HepG2 (cell line): ENCODE data around the gene PLCXD3. TPM values are rescaled to one million over a fixed set of nuclear protein-coding genes. Genes with fewer than 3 reads are reported as not detected.

Experiments used
- ATAC-seq: fragments of 200-7000 bp; cut with Tn5 transposase; 3 replicates; pipeline ENCODE4 v1.9.1; 2020; ENCODE audit warnings: mild to moderate bottlenecking, moderate library complexity
- BruUV-seq: library from RNA; stranded (reverse); fragments of 400-500 nt; replicated peaks from 2 replicates; lab custom pipeline; 2021; lab: Mats Ljungman, UMichigan
- CTCF ChIA-PET: fragments of 300-600 bp; formaldehyde crosslinking; extraction: SDS; loops from one replicate; lab custom pipeline; 2021; ENCODE audit warnings: low total read pairs, inconsistent platforms, low intra/inter-chr PET ratio; lab: Yijun Ruan, JAX
- POLR2A ChIA-PET: fragments of 350-600 bp; sonication (Branson Sonifier 250); formaldehyde crosslinking; loops from one replicate; lab custom pipeline; 2020; ENCODE audit warnings: antibody characterized with exemption, inconsistent platforms; lab: Yijun Ruan, JAX
- DNase-seq: peaks from one replicate; pipeline ENCODE4 v3.0.0-alpha.2; 2015; ENCODE audit warnings: low spot score
- FAIRE-seq: peaks from 3 replicates; lab custom pipeline; 2011; peaks lifted over from hg19 to GRCh38; lab: Jason Lieb, UNC
- H2AFZ ChIP-seq: one replicate; pipeline ENCODE4 v1.6.1; 2011; ENCODE audit warnings: low read length, inconsistent platforms
- H3K27ac ChIP-seq: fragments of 300-600 bp; 3 replicates; pipeline ENCODE4 v1.8.0; 2011; ENCODE audit warnings: mixed run types, mild to moderate bottlenecking, mixed read lengths, low read length, inconsistent platforms; ENCODE audit not compliant: insufficient read depth; ENCODE audit errors: extremely low read length
- H3K27me3 ChIP-seq, 2 experiments: fragments of 200-600 bp in 1 of 2; 2 replicates in 1 of 2; 3 replicates in 1 of 2; pipeline versions ENCODE4 v1.6.0 to v1.8.0; 2011; ENCODE audit warnings: low read length in 2 of 2, mild to moderate bottlenecking in 2 of 2, moderate library complexity in 2 of 2, inconsistent platforms in 1 of 2; ENCODE audit not compliant: insufficient read depth in 2 of 2, control insufficient read depth in 1 of 2
- H3K36me3 ChIP-seq, 2 experiments: fragments of 200-600 bp in 1 of 2; replicated peaks in 1 of 2; 2 replicates in 1 of 2; 3 replicates in 1 of 2; pipeline versions ENCODE4 v1.5.1 to v1.8.0; 2011; ENCODE audit warnings: low read length in 2 of 2, inconsistent platforms in 1 of 2; ENCODE audit not compliant: insufficient read depth in 2 of 2, control insufficient read depth in 1 of 2
- H3K4me1 ChIP-seq: 2 replicates; pipeline ENCODE4 v1.5.1; 2012; ENCODE audit warnings: low read length, inconsistent platforms; ENCODE audit not compliant: insufficient read depth
- H3K4me2 ChIP-seq: 2 replicates; pipeline ENCODE4 v1.6.0; 2011; ENCODE audit warnings: low read depth, low read length, inconsistent platforms
- H3K4me3 ChIP-seq, 3 experiments: fragments of 200-600 bp in 1 of 3; sonication (generic), shearing (Covaris generic) in 1 of 3; replicated peaks in 1 of 3; 2 replicates each; pipeline ENCODE4 v1.5.1; 2011 to 2016; ENCODE audit warnings: low read length in 3 of 3, inconsistent platforms in 2 of 3, low read depth in 2 of 3, mild to moderate bottlenecking in 2 of 3, control low read depth in 1 of 3, mixed read lengths in 1 of 3; ENCODE audit not compliant: insufficient read depth in 1 of 3
- H3K79me2 ChIP-seq: one replicate; pipeline ENCODE4 v1.6.1; 2011; ENCODE audit warnings: low read length, inconsistent platforms; ENCODE audit not compliant: insufficient read depth
- H3K9ac ChIP-seq: 2 replicates; pipeline ENCODE4 v1.6.0; 2011; ENCODE audit warnings: mild to moderate bottlenecking, low read depth, low read length, inconsistent platforms; ENCODE audit not compliant: insufficient read depth
- H3K9me3 ChIP-seq: 2 replicates; pipeline ENCODE4 v1.5.1; 2012; ENCODE audit warnings: mild to moderate bottlenecking, low read length
- H4K20me1 ChIP-seq: 2 replicates; pipeline ENCODE4 v1.6.0; 2011; ENCODE audit warnings: inconsistent platforms, mild to moderate bottlenecking, low read length, moderate library complexity; ENCODE audit not compliant: insufficient read depth
- CHD2 ChIP-seq: IDR thresholded peaks from 2 replicates; pipeline ENCODE4 v1.6.1; 2011; ENCODE audit warnings: low read depth, low read length, improper control_type of control experiment
- CHD4 ChIP-seq: fragments of 200-600 bp; sonication (generic); IDR thresholded peaks from 2 replicates; pipeline ENCODE4 v1.7.0; 2017; ENCODE audit warnings: mild to moderate bottlenecking, low read length, borderline replicate concordance
- KDM5A ChIP-seq: fragments of 200-600 bp; sonication (generic); IDR thresholded peaks from 2 replicates; pipeline ENCODE4 v1.7.0; 2018; ENCODE audit warnings: antibody characterized with exemption, mild to moderate bottlenecking, low read length, borderline replicate concordance
- MEIS2 ChIP-seq: sonication (generic); formaldehyde crosslinking; IDR thresholded peaks from 2 replicates; pipeline ENCODE4 v1.9.0; 2021; ENCODE audit warnings: mild to moderate bottlenecking, missing genetic modification reagents
- NCOA2 ChIP-seq: sonication (generic); formaldehyde crosslinking; IDR thresholded peaks from 2 replicates; pipeline ENCODE4 v1.8.0; 2022; ENCODE audit warnings: inconsistent platforms
- TOPORS ChIP-seq: sonication (generic); formaldehyde crosslinking; IDR thresholded peaks from 2 replicates; pipeline ENCODE4 v1.8.0; 2023; ENCODE audit warnings: mild to moderate bottlenecking, missing genetic modification reagents
- ZFX ChIP-seq: sonication (generic); formaldehyde crosslinking; IDR thresholded peaks from 2 replicates; pipeline ENCODE4 v1.4.0; 2020; ENCODE audit warnings: mild to moderate bottlenecking, low read depth, missing genetic modification reagents, moderate library complexity
- ZNF124 ChIP-seq: sonication (generic); formaldehyde crosslinking; IDR thresholded peaks from 2 replicates; pipeline ENCODE4 v1.4.0; 2020; ENCODE audit warnings: missing genetic modification reagents
- ZNF547 ChIP-seq: sonication (generic); formaldehyde crosslinking; IDR thresholded peaks from 2 replicates; pipeline ENCODE4 v1.5.1; 2020; ENCODE audit warnings: mild to moderate bottlenecking, missing genetic modification reagents
- ZNF605 ChIP-seq: sonication (generic); formaldehyde crosslinking; IDR thresholded peaks from 2 replicates; pipeline ENCODE4 v1.8.0; 2022; ENCODE audit warnings: mild to moderate bottlenecking, missing genetic modification reagents
- ZNF709 ChIP-seq: sonication (generic); formaldehyde crosslinking; IDR thresholded peaks from 2 replicates; pipeline ENCODE4 v1.5.0; 2020; ENCODE audit warnings: mild to moderate bottlenecking, missing genetic modification reagents
- WGBS: methylation state at CpG from one replicate; pipeline ENCODE4 v1.1.6; 2017; ENCODE audit warnings: low lambda C conversion rate; 5-methylcytosine and 5-hydroxymethylcytosine counted together
- in situ Hi-C: cut with HindIII; loops from 2 replicates; pipeline ENCODE4 v1.10.0; 2017; ENCODE audit warnings: low pct_unique_long_range_greater_than_20kb; ENCODE audit not compliant: extremely low pct_ligation_motif_present
- intact Hi-C: fragments of 100-400 bp; cut with micrococcal nuclease; formaldehyde crosslinking; loops from one replicate; pipeline ENCODE4 v1.10.0; 2022; ENCODE audit not compliant: unreplicated experiment
- polyA plus RNA-seq, 8 experiments: library from polyadenylated mRNA; depleted of rRNA in 3 of 8; stranded (reverse) in 7 of 8; unstranded in 1 of 8; fragments of >200 nt; fragmentation: Illumina TruSeq in 4 of 8; extraction: Trizol in 4 of 8; gene quantifications; 2 replicates each; pipeline versions ENCODE4 v1.2.1 to v1.2.3, GENCODE V29; 2011 to 2016; ENCODE audit warnings: low read depth in 4 of 8, missing spikeins in 1 of 8, mixed read lengths in 1 of 8; ENCODE audit not compliant: insufficient read depth in 1 of 8
- total RNA-seq, 5 experiments: library from RNA; depleted of rRNA; stranded (reverse); fragments of >200 nt; fragmentation: Illumina TruSeq; extraction: Trizol; gene quantifications; 2 replicates each; pipeline ENCODE4 v1.2.3, GENCODE V29; 2016; ENCODE audit warnings: low read depth in 1 of 5

Gene PLCXD3
- total and polyA plus RNA-seq, 2 of the 13 experiments (the other 11 are each of a cell fraction or from before 2014, with no cell fraction given), result not detected

DNA sequence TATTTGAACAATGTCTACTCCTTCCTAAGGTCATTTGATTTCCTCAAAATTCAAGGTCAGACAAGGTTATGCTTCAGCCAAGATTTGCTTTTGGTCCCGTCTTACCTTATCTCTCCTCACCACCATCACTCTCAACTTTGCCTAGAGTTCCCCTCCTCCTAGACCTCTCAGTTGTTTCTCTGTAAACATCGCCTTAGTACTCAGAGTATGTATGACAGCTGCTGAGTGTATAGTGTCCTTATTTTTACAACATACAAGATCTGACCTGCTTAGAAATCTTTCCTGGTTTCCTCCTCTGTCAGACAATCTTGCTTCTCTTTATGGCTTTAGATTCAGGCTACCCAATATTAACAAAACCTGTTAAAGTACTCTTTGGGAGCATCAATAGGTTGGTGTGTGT lies 247.1 kb downstream of the PLCXD3 start:
- Histone ChIP-seq H3K4me2 (no peak overlapping the region), H3K27me3 (no peaks in the 10 kb centered on the region), H4K20me1 (no peaks in the 10 kb centered on the region), H3K9me3 (no peaks in the 10 kb centered on the region), H3K79me2 (no peaks in the 10 kb centered on the region), H3K4me1 (no peaks in the 10 kb centered on the region), H2AFZ (no peak overlapping the region), H3K27ac (no peak overlapping the region), H3K4me3 (no peak overlapping the region), H3K36me3 (no peaks in the 10 kb centered on the region), H3K9ac (no peak overlapping the region)
- ChIA-PET CTCF (no interaction called here), POLR2A (no interaction called here)
- ATAC-seq (no peak), FAIRE-seq (no peak), DNase-seq (no peak)
- intact Hi-C loops, result no loop called here
- no TSS peak for BruUV-seq
- no peak for TF ChIP-seq ZNF547 (CRISPR knock-in tag)
- TF ChIP-seq CHD2, result no peak
- no peak for TF ChIP-seq ZFX (CRISPR knock-in tag)
- no peak for TF ChIP-seq ZNF605
- TF ChIP-seq KDM5A, result no peak
- no peak for TF ChIP-seq CHD4
- TF ChIP-seq TOPORS (CRISPR knock-in tag), result no peak
- TF ChIP-seq ZNF709 (CRISPR knock-in tag), result no peak
- TF ChIP-seq MEIS2, result no peak
- TF ChIP-seq NCOA2 (CRISPR knock-in tag), result no peak
- no peak for TF ChIP-seq ZNF124 (CRISPR knock-in tag)
- WGBS, result 50% methylated on average over 2 of the region's 2 CpGs
- in situ Hi-C loops, result loop anchor here (25.0 kb wide), 1 partner anchor 574 kb away; no protein-coding TSS in a partner anchor
